HG03342 (cell line): ENCODE data around the gene HNF4A.
"Not testable (repeated sequence)": the region's sequence is repeated elsewhere in the genome, so short reads cannot be mapped to it uniquely, and the experiment has no call there.

Source experiments
- ATAC-seq: cut with Tn5 transposase; IDR thresholded peaks from one replicate; pipeline ENCODE4 v1.9.1; 2021; ENCODE audit warnings: mild to moderate bottlenecking, moderate library complexity; ENCODE audit not compliant: unreplicated experiment

The HNF4A gene

DNA sequence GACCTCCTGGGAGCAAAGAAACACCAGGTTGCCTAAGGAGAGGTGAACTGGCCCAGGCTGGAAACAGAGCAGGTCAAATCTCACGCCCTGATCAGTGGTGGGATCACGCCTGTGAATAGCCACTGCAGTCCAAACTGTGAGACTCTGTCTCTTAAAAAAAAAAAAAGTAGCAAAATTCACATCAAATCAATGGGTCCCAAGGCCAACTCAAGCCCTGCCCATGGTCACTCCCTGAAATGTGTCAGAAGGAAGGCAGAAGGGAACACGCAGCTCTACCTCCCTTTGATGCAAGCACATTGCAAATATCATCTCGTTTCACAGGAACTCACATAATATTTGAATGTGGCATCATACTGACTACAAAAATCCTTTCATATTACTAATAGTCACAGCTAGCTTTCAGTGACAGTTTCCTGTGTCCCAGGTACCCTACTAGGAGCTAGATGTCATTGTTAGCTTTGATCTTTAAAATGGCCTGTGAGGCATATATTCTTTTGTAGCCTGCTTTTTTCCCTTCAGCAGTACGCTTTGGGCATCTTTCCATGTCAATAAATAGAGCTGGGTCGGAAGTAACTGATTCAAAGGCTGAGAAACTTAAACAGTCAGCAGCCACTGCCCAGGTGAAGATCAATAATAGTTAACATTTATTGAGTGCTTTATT is 105.8 kb downstream of the HNF4A start:
- no peak for ATAC-seq

DNA sequence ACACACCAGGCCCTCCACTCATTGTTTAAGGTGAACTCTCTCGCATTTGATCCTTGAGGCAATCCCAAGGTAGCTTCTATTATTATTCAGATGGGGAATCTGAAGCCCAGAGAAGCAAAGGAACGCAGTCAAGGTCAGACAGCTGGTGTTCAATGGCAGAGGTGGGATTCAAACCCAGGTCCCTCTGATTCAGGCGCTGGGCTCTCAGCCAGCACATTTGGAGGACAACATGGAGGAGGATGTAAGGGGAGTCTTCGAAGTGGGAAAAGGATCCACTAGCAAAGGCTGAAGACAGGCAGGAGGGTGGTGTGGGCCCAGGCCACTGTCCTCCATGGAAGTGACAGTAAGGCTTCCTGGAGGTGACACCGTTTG is 106.3 kb downstream of the HNF4A start:
- no peak for ATAC-seq

DNA sequence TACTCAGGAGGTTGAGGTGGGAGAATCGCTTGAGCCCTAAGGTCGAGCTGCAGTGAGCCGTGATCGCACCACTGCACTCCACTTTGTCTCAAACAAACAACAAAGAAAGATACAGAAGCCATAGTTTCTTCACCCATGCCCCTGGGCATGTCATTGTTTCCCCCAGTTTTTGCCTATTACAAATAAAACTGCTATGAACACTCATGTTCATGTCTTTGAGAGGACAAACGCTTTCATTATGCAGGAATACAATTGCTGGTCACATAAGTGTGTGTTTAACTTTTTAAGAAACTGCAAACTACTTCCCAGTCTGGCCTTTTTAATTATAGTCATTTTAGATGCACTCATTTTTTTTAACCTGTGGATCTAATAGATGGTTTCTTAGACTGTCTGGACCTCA is 108.0 kb downstream of the HNF4A start:
- no peak for ATAC-seq

DNA sequence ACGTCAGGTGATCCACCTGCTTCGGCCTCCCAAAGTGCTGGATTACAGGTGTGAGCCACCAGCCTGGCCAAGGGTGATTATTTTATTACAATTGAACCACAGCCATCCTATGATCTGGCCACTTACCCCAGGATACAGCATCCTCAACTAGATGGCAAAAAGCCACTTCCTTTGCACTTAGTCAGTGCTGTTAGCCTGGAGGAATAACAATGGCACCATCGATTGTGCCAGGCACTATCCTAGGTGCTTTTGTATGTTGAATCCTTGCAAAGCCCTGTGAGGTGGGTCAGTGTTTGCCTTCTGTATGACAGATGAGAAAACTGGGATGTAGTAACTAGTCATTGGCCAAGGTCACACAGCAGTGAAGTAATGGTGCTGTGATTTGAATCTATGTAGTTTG is 109.0 kb downstream of the HNF4A start:
- no peak for ATAC-seq

DNA sequence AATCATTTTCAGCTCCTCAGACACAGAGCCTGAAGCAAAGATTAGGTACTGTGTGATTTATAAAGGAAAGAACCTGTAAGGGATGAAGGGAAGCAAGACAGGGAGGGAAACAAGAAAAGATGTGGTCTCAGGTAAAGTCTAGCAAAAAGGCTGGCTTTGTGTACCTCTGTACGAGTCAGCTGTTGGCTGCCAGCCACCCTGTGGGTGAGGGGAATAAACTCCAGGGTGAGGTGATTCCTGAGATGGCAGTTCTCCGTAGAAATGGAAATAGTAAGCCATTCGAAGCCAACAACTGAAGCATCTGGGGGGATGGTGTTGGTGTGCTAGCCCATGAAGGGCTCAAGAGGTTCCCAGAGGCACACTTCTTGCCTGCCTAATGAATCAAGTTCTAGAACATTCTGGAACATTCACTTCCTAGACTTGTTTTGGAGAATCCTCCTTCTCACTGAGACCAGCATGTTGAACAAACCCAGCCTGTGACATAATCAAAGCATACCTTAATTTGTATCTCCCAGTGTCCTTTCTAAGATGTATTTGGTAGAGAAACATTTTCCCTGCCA is 109.6 kb downstream of the HNF4A start:
- no peak for ATAC-seq

DNA sequence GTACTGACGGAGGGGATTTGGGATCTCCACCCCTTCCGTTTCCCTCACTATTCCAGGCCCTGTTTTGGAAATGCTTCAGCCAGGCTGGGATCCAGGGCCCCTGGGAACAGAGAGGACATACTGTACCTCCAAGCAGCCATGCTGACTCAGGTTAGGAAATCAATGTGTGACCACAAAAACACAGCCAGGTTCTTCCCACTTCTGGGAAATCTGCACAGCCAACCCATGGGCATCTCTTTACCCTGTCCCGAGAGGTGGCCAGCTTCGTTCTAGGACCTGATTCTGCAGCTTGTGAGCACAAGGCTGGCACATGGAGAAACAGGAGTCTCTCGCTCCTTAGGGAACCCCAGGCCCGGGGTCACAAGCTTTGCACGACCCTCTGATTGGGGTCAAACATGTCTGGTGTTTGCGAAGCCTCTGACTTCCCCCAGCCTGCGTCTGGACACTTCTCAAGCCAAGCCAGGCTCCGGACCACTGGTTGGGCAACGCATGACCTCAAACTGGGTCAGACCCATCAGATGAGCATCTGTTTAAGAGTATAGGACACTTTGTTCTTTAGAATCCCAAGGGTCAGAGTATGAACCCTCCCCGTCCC is 111.9 kb downstream of the HNF4A start:
- ATAC-seq: no peak

DNA sequence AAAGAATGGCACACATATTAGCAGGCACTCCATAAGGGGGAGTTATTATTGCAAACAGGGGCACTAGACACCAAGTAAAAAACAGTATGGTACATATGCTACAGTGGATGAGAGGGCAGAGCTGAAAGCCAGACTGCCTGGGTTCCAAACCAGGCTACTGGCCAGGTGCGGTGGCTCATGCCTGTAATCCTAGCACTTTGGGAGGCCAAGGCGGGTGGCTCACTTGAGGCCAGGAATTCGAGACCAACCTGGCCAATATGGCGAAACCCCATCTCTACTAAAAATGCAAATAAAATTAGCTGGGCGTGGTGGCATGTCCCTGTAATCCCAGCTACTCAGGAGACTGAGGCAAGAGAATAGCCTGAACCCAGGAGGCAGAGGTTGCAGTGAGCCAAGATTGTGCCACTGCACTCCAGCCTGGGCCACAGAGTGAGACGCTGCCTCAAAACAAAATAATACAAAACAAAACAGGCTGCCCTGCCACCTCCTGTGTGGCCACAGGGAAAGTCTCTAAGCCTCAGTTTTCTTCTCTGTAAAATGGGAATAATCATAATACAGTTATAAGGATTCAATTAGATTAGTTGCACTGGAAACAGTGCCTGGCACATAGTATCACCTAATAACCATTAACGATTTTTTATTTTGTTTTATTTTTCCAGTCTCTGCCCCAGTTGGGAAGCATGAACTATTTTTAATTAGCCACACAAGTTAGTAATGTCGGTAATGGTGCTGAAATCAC is 112.7 kb downstream of the HNF4A start:
- ATAC-seq: no peak

DNA sequence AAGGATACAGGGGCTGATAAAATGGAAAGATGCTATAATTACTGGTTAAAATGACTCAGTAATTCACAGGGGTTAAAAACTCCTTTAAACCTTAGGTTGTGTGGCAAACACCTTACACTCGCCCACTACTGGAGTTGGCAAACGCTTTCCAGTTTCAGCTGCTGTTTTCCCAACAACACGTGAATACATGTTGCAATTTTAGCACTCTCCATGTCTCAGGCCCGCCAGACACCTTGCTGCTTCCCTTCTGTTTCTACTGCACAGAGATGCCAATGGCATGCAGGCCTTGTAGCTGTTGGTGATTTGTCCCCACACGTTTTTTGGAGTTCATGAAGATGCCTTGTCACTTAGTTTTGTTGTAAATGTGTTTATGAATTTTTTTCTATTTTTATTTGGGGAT is 114.8 kb downstream of the HNF4A start:
- ATAC-seq: no peak

DNA sequence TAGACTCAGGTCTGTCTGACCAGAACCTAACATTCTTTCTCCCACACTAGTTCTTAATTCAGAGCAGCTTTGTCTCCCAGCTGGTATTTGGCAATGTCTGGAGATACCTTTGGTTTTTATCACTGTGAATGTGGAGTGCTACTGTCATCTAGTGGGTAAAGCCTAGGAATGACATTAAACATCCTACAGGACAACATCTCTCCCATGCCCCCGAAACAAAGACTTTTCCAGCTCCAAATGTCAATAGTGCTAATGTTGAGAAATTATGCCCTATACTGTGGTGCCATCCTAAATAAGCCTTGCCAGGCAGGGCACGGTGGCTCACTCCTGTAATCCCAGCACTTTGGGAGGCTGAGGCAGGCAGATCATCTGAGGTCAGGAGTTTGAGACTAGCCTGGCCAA is 116.0 kb downstream of the HNF4A start:
- ATAC-seq: no peak

DNA sequence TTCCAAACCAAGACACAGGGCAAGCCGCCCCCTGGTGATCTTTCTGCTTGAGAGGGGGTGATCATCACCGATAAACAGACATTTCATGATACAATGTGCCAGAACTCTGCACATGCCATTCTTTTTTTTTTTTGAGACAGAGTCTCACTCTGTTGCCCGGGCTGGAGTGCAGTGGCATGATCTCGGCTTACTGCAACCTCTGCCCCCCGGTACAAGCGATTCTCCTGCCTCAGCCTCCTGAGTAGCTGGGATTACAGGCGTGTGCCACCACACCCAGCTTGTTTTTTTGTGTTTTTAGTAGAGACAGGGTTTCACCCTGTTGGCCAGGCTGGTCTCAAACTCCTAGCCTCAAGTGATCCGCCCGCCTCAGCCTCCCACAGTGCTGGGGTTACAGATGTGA is 116.8 kb downstream of the HNF4A start:
- ATAC-seq: not testable (repeated sequence)

DNA sequence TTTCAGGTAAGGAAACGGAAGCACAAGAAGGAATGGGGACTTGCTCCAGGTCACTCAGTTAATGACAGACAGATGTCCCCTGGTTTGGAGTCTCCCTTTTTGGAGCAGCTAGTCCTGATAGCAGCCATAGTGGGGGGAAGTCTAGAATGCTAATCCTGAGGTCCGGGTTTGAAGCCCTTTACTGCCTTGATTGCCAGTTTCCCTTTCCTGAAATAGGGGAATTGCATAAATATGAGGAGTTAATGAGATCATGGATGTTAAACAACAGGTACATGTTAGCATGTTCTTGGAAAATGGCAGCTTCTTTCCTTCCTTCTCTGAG is 119.8 kb downstream of the HNF4A start:
- no peak for ATAC-seq

DNA sequence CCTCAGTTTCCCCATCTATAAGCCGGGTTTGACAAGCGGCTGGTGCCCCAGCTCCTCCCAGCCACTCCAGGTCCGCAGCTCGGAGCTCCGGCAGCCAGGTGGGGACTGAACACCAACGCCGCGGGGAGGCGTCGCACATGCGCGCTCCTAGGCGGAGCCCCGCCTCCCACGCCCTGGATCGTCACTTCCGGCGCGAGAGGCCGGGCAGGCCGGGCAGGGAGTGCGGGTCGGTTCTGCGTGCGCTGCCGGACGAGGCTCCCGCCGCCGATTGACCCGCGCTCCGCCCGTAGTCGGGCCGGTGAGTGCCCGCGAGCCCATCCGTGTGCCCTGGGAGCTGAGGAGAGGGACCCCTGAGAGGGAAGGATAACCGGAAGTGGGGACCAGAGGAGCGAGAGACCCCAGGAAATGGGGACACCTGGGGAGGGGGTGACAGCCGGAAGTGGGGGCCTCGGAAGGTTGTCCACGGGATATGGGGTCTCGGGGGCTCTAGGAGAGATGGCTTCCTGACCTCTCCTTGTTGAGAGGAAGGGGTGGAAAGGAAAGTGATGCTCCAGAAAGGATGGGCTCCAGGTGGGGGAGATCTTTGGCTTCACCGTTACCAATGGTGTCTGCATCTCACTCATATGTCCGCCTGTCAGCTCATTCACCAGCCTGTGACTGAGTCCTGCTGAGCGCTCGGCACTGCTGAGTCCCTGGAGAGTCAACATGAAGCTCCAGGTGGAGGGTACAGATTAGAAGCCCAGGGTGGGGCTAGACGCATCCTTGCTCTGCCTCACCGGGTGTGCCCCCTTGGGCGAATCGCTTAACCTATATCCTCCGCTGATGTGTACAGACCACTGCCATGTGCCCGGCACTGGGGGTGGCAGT is 120.4 kb downstream of the HNF4A start, which contains the start of gene TTPAL:
Gene TTPAL (plus strand): TSS at position 181 of the 867 bp plus-strand sequence. CDS start 4,126 bp downstream, outside the sequence.
- ATAC-seq: peak; percentile 88

DNA sequence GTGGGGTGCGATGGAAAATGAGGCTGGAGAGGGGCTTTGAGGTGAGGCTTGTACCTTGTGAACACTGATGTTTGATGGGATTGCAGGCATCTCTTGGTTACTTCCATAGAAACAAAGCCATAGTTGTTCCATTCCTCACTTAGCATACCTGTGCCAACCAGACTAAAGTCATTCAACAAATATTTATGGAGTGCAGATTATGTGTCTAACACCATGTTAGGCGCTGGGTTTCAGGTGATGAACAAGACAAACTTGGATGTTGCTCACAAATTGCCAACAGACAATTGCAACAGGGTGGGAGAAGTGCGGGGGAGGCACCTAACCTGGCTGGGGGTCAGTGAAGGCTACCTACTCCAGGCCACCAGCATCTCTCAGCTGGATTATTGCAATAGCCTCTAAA is 121.7 kb downstream of the HNF4A start:
- ATAC-seq: no peak

DNA sequence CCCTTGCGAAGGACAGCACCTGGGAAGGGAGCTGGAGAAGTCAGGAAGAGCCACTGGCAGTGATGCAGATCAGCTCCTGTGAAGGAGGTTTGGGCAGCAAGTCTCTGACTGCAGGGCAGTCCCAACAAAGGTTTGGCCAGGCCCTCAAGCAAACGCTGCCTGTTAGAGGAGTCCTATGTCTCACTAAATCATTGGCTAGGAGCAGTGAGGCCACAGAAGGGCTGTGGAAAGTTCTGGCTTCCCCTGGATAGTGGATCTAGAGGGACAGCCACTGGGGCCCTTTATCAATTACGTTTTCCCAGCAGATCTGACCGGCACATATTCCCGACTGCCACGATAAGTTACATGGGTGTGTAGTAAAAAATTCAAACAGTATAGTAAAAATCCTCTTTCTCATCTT is 122.7 kb downstream of the HNF4A start:
- ATAC-seq: no peak

DNA sequence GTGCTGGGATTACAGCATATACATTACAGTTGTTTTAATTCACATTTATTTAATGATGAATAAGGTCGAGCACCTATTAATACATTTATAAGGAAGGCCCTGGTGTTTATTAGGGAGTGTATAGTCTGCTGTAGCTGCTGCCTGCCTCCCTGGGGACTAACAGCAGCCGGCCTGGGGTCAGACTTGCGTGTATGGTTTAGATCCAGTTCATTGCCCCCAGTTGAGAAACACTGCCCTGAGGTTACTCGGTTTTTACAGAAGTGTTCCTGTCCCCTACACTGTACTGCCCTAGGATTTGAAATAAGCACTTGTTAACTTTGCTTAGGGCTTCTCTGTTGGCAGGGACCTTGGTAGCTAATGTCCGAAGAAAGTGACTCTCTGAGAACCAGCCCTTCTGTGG is 124.1 kb downstream of the HNF4A start:
- no peak for ATAC-seq

DNA sequence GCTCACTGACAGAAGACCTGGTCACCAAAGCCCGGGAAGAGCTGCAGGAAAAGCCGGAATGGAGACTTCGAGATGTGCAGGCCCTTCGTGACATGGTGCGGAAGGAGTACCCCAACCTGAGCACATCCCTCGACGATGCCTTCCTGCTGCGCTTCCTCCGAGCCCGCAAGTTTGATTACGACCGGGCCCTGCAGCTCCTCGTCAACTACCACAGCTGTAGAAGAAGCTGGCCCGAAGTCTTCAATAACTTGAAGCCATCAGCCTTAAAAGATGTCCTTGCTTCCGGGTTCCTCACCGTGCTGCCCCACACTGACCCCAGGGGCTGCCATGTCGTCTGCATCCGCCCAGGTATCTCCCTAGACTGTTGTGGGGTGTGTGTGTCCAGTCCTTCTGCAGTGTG is 124.6 kb downstream of the HNF4A start:
- ATAC-seq: no peak

DNA sequence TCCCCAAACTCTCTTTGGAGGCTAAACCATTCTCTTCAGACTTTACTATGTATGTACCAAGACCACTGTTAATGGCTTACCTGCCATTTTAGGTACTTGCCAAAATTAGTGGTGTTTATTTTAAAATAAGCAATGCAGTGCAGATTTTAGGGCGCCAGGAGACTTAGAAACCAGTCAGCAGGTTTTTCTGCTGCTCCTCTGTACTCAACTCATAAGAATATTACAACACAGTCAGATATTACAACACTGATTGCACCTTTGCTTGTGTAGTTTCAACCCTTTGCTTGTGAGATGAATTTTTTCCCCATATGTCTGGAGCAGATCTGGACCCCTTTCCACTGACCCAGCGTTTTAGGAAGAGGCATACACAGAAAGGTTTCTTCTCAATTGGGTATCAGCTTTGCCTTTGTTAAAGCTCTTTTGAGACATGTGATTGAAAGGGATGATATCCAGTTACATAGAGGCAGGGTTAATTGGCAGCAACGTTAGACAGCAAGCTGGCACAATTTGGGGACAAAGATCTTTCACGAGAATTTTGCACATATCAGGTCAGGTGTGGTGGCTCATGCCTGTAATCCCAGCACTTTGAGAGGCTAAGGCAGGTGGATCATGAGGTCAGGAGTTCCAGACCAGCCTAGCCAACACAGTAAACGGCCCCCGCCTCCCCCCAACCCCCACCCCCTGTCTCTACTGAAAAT is 126.4 kb downstream of the HNF4A start:
- no peak for ATAC-seq

DNA sequence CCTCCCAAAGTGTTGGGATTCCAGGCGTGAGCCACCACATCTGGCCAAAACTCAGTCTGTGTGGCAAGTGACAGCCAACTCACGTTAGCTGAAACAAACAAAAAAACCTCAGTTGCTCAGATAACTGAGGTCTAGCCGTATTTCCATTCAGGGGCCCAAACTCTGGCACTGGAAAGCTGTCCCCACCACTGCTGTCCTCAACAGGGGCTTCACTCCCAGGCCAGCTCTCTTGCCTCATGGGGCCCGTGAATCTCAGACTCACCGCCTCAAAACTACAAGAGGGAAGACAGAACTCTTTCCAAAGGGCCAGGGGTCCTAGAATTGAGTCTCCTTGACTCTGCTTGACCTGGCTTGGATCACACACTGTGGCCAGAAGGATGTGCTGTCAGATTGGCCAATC is 127.6 kb downstream of the HNF4A start:
- no peak for ATAC-seq
